SK-N-SH treated with all-trans-retinoic acid at 6 μM for 48 hours (cell line): ENCODE results near the gene NFATC4.

Experiments
- ARNTL ChIP-seq: fragments of 450-650 bp; formaldehyde crosslinking; IDR thresholded peaks from 2 replicates; pipeline ENCODE4 v1.5.0; 2020; ENCODE audit warnings: low read depth, mild to moderate bottlenecking, moderate library complexity, borderline replicate concordance
- ESRRG ChIP-seq: fragments of 250-450 bp; sonication (Bioruptor Pico); IDR thresholded peaks from 2 replicates; pipeline ENCODE4 v1.6.1; 2021; ENCODE audit warnings: mild to moderate bottlenecking
- TOX ChIP-seq: fragments of 250-450 bp; sonication (Bioruptor Pico); IDR thresholded peaks from 2 replicates; pipeline ENCODE4 v1.8.0; 2021; ENCODE audit warnings: mild to moderate bottlenecking, moderate library complexity, borderline replicate concordance
- ZFP3 ChIP-seq: fragments of 250-450 bp; sonication (Bioruptor Pico); IDR thresholded peaks from 2 replicates; pipeline ENCODE4 v1.5.0; 2020; ENCODE audit warnings: mild to moderate bottlenecking, moderate library complexity
- ZFP30 ChIP-seq: fragments of 450-650 bp; formaldehyde crosslinking; IDR thresholded peaks from 2 replicates; pipeline ENCODE4 v1.5.0; 2022; ENCODE audit warnings: mild to moderate bottlenecking, moderate library complexity

DNA sequence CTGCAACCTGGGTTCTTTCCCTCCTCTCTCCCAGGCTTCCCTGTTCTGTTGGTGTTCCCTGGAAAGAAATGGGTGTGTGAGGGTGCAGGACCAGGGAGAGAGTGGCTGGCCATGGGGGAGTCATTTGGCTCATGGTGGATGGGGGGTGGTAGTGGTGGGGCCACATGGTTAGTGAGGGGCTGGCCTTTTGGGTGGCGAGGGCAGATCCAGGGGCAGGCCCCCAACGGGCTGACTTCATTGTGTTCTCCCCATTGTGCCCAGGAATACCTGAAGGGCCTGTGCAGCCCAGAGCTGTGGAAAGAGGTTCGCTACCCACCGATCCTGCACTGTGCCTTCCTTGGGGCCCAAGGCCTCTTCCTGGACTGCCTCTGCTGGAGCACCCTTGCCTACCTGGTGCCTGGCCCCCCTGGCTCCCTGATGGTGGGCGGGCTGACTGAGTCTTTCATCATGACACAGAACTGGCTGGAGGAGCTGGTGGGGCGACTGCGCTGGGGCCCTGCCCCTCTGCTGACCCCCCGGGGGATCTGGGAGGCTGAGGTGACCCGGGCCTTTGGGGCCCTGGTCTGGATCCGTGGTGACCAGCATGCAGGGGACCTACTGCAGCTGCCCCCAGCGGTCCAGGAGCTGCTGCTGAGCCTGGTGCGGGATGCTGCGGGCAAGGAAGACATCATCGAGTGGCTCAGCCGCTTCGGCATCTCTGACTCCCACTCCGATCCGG lies 39.8 kb downstream of the NFATC4 start:
- TF ChIP-seq TOX (CRISPR knock-in tag) (no peak), ZFP3 (CRISPR knock-in tag) (no peak), ESRRG (CRISPR knock-in tag) (no peak), ZFP30 (CRISPR knock-in tag) (no peak), ARNTL (CRISPR knock-in tag) (no peak)
